ENCODE measurements around the gene SLC36A1.

The SLC36A1 gene

DNA sequence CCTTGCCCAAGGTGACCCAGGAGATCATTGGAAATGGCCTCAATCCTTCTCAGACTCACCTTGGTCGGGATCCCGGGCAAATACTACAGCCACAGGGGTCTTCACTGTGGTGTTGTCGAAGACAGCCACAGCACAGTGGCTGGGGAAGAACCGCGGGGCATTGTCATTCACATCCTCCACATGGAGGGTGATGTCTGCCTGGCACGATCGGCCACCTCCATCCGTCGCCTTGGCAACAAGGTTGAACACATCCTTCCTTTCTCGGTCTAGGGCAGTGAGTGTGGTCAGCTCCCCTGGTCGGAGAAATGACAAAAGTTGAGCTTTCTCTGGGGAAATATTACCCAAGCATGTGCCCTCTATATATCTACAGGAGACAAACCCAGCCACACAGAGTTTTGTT, 86.9 kb downstream of the SLC36A1 start:
- DNase-seq (ENCODE audit: low spot score), result no peak

DNA sequence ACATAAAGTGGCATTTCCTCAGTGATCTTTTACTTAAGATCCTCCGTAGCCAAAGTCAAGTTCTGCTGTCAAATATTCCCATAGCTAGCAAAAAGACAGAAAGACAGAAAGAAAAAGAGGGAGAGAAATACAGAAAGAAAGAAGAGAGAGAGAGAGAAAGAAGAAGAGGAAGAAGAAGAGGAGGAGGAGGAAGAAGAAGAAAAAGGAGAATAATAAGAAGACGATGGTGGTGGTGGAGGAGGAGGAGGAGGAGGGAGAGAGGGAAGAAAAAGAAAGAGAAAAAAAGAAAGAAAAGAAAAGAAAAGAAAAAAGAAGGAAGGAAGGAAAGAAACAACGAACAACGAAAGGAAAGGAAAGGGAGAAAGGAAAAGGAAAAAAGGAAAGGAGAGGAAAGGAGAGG, 89.6 kb downstream of the SLC36A1 start:
- DNase-seq (ENCODE audit: low spot score), result no peak

DNA sequence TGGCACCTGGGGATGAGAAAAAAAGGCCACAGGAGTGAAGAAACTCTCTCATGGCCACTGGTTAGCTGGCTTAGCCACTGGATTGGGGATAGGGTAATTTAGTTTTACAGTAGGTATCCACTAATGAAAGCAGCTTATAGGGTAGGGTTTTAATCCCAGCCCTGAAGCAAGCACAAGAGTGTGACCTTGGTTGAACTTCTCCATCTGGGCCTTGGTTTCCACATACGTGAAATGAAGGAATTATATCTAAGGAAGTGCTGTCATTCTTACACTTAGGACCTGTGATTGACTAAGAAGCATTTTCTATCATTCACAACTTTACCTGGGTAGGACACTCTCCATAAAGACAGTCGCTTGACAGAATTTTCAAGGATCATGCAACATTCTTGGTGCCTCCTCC, 94.2 kb downstream of the SLC36A1 start:
- no peak for DNase-seq (ENCODE audit: low spot score)

Data from hepatic stellate cell (primary cell).